Activated CD4-positive, alpha-beta memory T cell treated with anti-CD3 and anti-CD28 coated beads, Interleukin-2, amount 10 ng/mL, durations not matched to agents 7 days and 5 days (primary cell): ENCODE data around the gene ANGPTL2. TPM values are rescaled to one million over a fixed set of nuclear protein-coding genes. Genes with fewer than 3 reads are reported as not detected.

Experiments
- CTCF ChIA-PET: fragments of 350-600 bp; sonication (Branson Sonifier 250); formaldehyde crosslinking; loops from one replicate; lab custom pipeline; 2021; ENCODE audit warnings: antibody characterized with exemption, inconsistent platforms; lab: Charles Lee
- POLR2A ChIA-PET: fragments of 350-600 bp; sonication (Branson Sonifier 250); formaldehyde crosslinking; loops from one replicate; lab custom pipeline; 2021; ENCODE audit warnings: antibody characterized with exemption; lab: Charles Lee
- DNase-seq: peaks from one replicate; pipeline ENCODE4 v3.0.0-alpha.2; 2020
- H3K27ac Mint-ChIP-seq: one replicate; pipeline ENCODE4 v1.8.0; 2021; ENCODE audit warnings: mild to moderate bottlenecking, mixed read lengths
- H3K27me3 Mint-ChIP-seq: one replicate; pipeline ENCODE4 v1.8.0; 2021; ENCODE audit warnings: mixed read lengths
- H3K36me3 Mint-ChIP-seq: one replicate; pipeline ENCODE4 v1.8.0; 2021; ENCODE audit warnings: low read depth, mixed read lengths
- H3K4me1 Mint-ChIP-seq: one replicate; pipeline ENCODE4 v1.8.0; 2021; ENCODE audit warnings: mixed read lengths
- H3K4me3 Mint-ChIP-seq: one replicate; pipeline ENCODE4 v1.8.0; 2021; ENCODE audit warnings: mild to moderate bottlenecking, mixed read lengths
- H3K9me3 Mint-ChIP-seq: one replicate; pipeline ENCODE4 v1.8.0; 2021; ENCODE audit warnings: mixed read lengths
- total RNA-seq, 2 experiments: library from RNA; stranded (reverse); gene quantifications; one replicate each; pipeline ENCODE4 v1.2.3, GENCODE V29; 2021

ANGPTL2 gene
- total RNA-seq, 2 experiments from 2014 or later: 0.08 TPM; not detected in 1

DNA sequence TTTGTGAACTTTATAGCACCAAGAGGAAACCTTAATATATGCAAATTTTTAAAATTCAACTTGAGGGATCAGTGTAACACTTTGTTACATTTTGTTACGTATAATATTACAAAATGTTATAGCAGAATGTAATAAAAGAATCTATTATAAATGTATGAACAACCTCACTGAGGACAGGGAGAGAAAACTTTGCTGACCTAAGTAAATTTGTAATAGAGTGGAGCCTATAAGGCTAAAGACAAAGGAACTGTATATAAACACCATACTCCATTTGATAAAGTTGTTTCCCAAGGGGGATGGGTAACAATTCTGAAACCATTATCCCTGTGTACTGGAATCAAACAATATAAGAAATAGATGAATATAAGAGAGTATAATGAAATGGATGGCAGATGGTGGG is 77.3 kb downstream of the ANGPTL2 start:
- POLR2A ChIA-PET: no interaction called here
- Mint-ChIP-seq H3K9me3 (peaks cover 1% of the 10 kb centered on the region), H3K4me1 (peaks cover 30% of the 10 kb centered on the region), H3K36me3 (no peaks in the 10 kb centered on the region), H3K4me3 (no peak overlapping the region), H3K27ac (no peak overlapping the region), H3K27me3 (peaks cover 9% of the 10 kb centered on the region)
- CTCF ChIA-PET: no interaction called here
- DNase-seq: no peak

DNA sequence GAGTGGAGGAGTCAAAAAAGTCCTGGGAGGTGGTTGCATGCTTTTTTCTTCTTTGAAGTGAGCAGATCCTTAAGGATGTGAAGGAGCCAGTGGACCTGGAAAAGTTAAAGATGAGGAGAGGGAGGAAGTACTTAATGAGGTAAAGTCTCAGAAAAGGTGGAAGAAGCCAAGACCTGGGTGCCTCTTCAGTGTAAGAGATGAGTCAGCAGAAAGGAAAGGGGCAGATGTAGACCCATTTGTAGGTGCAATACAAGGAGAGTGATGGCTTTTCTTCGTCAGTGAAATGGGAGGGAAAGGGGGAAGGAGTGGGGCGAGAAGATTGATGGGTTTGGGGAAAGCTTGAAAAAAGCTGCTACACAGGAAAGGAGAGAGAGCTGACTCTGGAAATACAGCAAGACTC is 82.9 kb downstream of the ANGPTL2 start:
- CTCF ChIA-PET: no interaction called here
- no peaks in the 10 kb centered on the region for H3K9me3 Mint-ChIP-seq
- no peak overlapping the region for H3K4me3 Mint-ChIP-seq
- H3K4me1 Mint-ChIP-seq: no peaks in the 10 kb centered on the region
- peaks cover 4% of the 10 kb centered on the region for H3K27me3 Mint-ChIP-seq
- H3K36me3 Mint-ChIP-seq: no peaks in the 10 kb centered on the region
- no peak overlapping the region for H3K27ac Mint-ChIP-seq
- DNase-seq: no peak
- POLR2A ChIA-PET: no interaction called here

DNA sequence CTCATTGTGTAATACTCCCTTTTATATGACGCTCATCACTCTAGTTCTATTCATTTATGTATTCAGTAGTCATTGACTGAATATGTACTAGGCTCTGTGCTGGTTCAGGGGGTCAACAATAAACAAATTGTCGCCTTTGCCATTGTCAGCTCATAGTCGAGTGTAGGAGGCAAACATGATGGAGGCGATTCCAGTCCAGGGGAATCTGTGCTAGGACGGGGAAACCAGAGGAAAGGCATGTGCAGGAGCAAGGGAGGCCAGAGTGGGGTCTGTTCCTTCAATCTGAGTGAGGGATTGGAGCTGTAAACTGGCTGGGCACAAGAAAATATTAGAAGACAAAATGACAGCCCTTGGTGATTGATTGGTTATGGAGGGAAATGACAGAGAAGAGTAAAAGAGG is 83.9 kb downstream of the ANGPTL2 start:
- no peak for DNase-seq
- peaks cover 3% of the 10 kb centered on the region for H3K27me3 Mint-ChIP-seq
- no peaks in the 10 kb centered on the region for H3K9me3 Mint-ChIP-seq
- H3K36me3 Mint-ChIP-seq: no peaks in the 10 kb centered on the region
- POLR2A ChIA-PET: no interaction called here
- H3K27ac Mint-ChIP-seq: no peak overlapping the region
- CTCF ChIA-PET: no interaction called here
- no peak overlapping the region for H3K4me3 Mint-ChIP-seq
- H3K4me1 Mint-ChIP-seq: no peaks in the 10 kb centered on the region

Other genes starting within 250 kb of the ANGPTL2 start
- gene RALGPS1, start 207.9 kb downstream of the ANGPTL2 start, total RNA-seq: 1 to 10 TPM; 2.8 to 3.4 TPM
- under 1 TPM; 0.86 to 0.95 TPM for gene GARNL3, start 142.1 kb upstream of the ANGPTL2 start, total RNA-seq